SK-N-MC (cell line): ENCODE data around the gene ZC3H11A.

ENCODE experiments used
- DNase-seq: peaks from one replicate; pipeline ENCODE4 v3.0.0-alpha.2; 2011; ENCODE audit warnings: low read depth, low spot score
- H3K27ac ChIP-seq: fragments of 200-600 bp; sonication (generic); 2 replicates; pipeline ENCODE4 v1.5.1; 2016; ENCODE audit warnings: mixed run types
- H3K36me3 ChIP-seq: fragments of 200-600 bp; sonication (generic); 2 replicates; pipeline ENCODE4 v1.6.1; 2017; ENCODE audit warnings: antibody characterized with exemption, low read length, mixed read lengths; ENCODE audit not compliant: insufficient read depth
- H3K4me3 ChIP-seq: fragments of 200-600 bp; sonication (generic); 2 replicates; pipeline ENCODE4 v1.5.1; 2016
- H3K9ac ChIP-seq: fragments of 200-600 bp; sonication (generic); 2 replicates; pipeline ENCODE4 v1.8.0; 2017; ENCODE audit warnings: mixed run types, mixed read lengths; ENCODE audit not compliant: insufficient read length
- H3K9me3 ChIP-seq: fragments of 200-600 bp; sonication (generic); 2 replicates; pipeline ENCODE4 v1.6.1; 2017; ENCODE audit warnings: low read depth, mild to moderate bottlenecking, antibody characterized with exemption, low read length, moderate library complexity, mixed read lengths
- EZH2 ChIP-seq: fragments of 200-600 bp; sonication (generic); IDR thresholded peaks from one replicate; pipeline ENCODE4 v1.6.1; 2017; ENCODE audit warnings: antibody characterized with exemption
- FOXP2 ChIP-seq: optimal IDR thresholded peaks from 2 replicates; pipeline ENCODE3; 2011; ENCODE audit warnings: mild to moderate bottlenecking, moderate library complexity; ENCODE audit not compliant: insufficient read depth; ENCODE audit errors: extremely low read length, control extremely low read depth
- POLR2AphosphoS5 ChIP-seq: IDR thresholded peaks from 2 replicates; pipeline ENCODE4 v1.6.1; 2012; ENCODE audit warnings: mild to moderate bottlenecking, low read depth, low read length, borderline replicate concordance

Gene ZC3H11A

GRCh38 chr1:203843435-203843834 lies 48.0 kb downstream of the ZC3H11A start:
- Histone ChIP-seq H3K27ac (no peak overlapping the region), H3K9me3 (no peaks in the 10 kb centered on the region), H3K36me3 (peaks cover 64% of the 10 kb centered on the region), H3K4me3 (no peak overlapping the region), H3K9ac (no peak overlapping the region)
- no peak for DNase-seq
- TF ChIP-seq FOXP2: no peak
- no peak for TF ChIP-seq EZH2
- TF ChIP-seq POLR2AphosphoS5: no peak
